ENCODE results near the gene GON4L.
"Not testable (repeated sequence)": the region's sequence is repeated elsewhere in the genome, so short reads cannot be mapped to it uniquely, and the experiment has no call there.

The GON4L gene

DNA sequence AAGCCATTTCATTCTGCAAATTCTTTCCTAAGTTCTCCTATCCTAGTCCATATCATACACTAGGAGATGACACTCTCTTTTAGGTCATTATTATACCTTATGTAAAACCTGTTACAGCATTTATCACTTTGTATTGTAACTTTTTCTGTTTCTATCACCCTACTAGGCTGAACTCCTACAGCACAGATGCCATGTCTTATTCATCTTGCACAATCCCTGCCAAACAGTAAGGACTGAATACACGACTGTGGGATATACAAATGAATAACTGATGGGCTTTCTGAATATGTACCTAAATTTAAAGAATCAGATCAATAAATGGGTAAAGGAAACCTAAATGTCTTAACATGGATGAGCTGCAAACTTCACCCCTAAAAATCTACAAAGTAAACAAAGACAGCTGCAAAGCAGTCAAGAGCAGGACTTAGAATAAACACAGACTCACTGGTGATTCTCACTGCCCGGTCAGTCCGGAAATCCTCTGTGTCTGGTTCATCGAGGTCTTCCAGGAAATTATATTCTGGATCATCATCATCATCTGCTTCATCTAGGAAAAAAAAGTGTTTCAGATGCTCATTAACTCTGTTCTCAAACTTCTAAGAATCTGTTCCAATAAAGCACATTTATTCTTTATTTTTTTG is 62.3 kb downstream of the GON4L start:
- Histone ChIP-seq H3K4me3 (ENCODE audit: insufficient read depth, low read depth, low read length) (no peak overlapping the region), H3K4me1 (ENCODE audit: control insufficient read depth, insufficient read depth, low read length) (no peaks in the 10 kb centered on the region), H3K27me3 (ENCODE audit: control insufficient read depth, insufficient read depth, low read length, poor library complexity, severe bottlenecking) (no peaks in the 10 kb centered on the region), H3K27ac (ENCODE audit: insufficient read depth, low read depth, low read length, poor library complexity, severe bottlenecking) (no peak overlapping the region), H3K36me3 (ENCODE audit: control insufficient read depth, insufficient read depth, low read length) (peaks cover 19% of the 10 kb centered on the region), H3K9me3 (ENCODE audit: control insufficient read depth, low read length) (no peaks in the 10 kb centered on the region)
- WGBS, 2 experiments, result 93 to 96% methylated on average over 3 to 4 of the region's 4 CpGs

DNA sequence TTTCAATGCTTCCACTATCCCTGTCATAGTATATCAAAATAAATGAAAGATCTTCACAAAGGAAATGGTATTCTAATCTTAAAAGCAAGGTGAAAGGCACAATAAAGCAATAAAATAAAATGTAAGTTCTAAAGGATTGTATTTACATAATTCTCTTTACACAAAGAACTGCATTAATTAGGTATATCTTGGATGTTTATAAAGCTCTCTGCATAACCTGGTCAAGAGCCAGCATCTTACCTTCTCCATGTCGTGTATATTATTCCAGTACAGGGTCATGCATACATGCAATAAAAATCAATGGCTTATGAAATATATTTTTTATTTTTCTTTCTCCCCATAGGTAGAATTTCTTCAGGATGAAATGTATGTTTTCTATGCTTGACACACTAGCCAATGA is 63.8 kb downstream of the GON4L start:
- WGBS, 2 experiments, result 100% methylated on average over 1 of the region's 1 CpG; no CpG with 5 or more reads in 1 of the 2 experiments
- no peaks in the 10 kb centered on the region for H3K9me3 ChIP-seq (ENCODE audit: control insufficient read depth, low read length)
- no peaks in the 10 kb centered on the region for H3K4me1 ChIP-seq (ENCODE audit: control insufficient read depth, insufficient read depth, low read length)
- H3K27ac ChIP-seq (ENCODE audit: insufficient read depth, low read depth, low read length, poor library complexity, severe bottlenecking), result no peak overlapping the region
- H3K4me3 ChIP-seq (ENCODE audit: insufficient read depth, low read depth, low read length), result no peak overlapping the region
- H3K36me3 ChIP-seq (ENCODE audit: control insufficient read depth, insufficient read depth, low read length), result peaks cover 17% of the 10 kb centered on the region
- H3K27me3 ChIP-seq (ENCODE audit: control insufficient read depth, insufficient read depth, low read length, poor library complexity, severe bottlenecking), result no peaks in the 10 kb centered on the region

- H3K4me1 ChIP-seq (ENCODE audit: control insufficient read depth, insufficient read depth, low read length), result no peaks in the 10 kb centered on the region
- H3K27me3 ChIP-seq (ENCODE audit: control insufficient read depth, insufficient read depth, low read length, poor library complexity, severe bottlenecking), result no peaks in the 10 kb centered on the region
- peaks cover 15% of the 10 kb centered on the region for H3K36me3 ChIP-seq (ENCODE audit: control insufficient read depth, insufficient read depth, low read length)
- no peak overlapping the region for H3K27ac ChIP-seq (ENCODE audit: insufficient read depth, low read depth, low read length, poor library complexity, severe bottlenecking)
- no peak overlapping the region for H3K4me3 ChIP-seq (ENCODE audit: insufficient read depth, low read depth, low read length)
- WGBS, 2 experiments, result 96 to 97% methylated on average over 3 of the region's 3 CpGs
- no peaks in the 10 kb centered on the region for H3K9me3 ChIP-seq (ENCODE audit: control insufficient read depth, low read length)
These were observed 79.4 kb downstream of the GON4L start for GRCh38 chr1:155777582-155777981.

DNA sequence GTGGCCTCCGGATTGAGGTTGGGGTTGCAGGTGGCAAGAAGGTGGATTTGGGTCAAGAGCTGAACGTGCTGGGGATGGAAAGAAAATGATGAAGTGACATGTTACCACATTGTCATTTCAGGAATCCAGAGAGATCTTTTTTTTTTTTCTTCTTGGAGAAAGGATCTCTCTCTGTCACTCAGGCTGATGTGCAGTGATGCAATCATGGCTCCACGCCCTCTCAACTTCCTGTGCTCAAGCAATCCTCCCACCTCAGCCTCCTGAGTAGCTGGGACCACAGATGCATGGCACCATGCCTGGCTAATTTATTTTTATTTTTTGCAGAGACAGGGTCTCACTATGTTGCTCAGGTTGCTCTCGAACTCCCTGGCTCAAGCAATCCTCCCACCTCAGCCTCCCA is 80.6 kb downstream of the GON4L start:
- H3K36me3 ChIP-seq (ENCODE audit: control insufficient read depth, insufficient read depth, low read length), result peaks cover 21% of the 10 kb centered on the region
- 89 to 93% methylated on average over 4 of the region's 4 CpGs for WGBS, 2 experiments

DNA sequence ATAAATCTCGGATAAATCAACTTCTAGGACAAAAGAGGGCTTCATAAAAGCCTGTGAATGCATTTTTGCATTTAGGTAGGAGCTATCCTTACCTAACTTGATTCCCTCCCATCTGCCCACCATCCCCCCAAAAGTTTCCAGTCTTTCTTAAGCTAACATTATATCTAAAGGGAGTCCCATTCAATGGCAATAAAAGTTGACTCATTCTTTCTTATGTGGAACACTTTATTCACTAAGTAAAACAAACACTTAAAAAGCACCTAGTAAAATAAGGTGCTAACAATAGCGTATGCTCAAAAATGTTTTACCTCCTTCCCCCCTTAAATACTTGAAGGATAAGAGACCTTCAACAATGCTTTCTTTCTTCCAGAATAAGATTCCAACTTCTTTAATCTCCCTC is 83.8 kb downstream of the GON4L start:
- Histone ChIP-seq H3K4me1 (ENCODE audit: control insufficient read depth, insufficient read depth, low read length) (no peaks in the 10 kb centered on the region), H3K4me3 (ENCODE audit: insufficient read depth, low read depth, low read length) (no peak overlapping the region), H3K27ac (ENCODE audit: insufficient read depth, low read depth, low read length, poor library complexity, severe bottlenecking) (no peak overlapping the region), H3K36me3 (ENCODE audit: control insufficient read depth, insufficient read depth, low read length) (peaks cover 44% of the 10 kb centered on the region), H3K27me3 (ENCODE audit: control insufficient read depth, insufficient read depth, low read length, poor library complexity, severe bottlenecking) (no peaks in the 10 kb centered on the region), H3K9me3 (ENCODE audit: control insufficient read depth, low read length) (no peaks in the 10 kb centered on the region)
- WGBS, 2 experiments, result 92 to 100% methylated on average over 2 of the region's 2 CpGs

More for the DNA sequence above, 80.6 kb downstream of the GON4L start:
- Histone ChIP-seq H3K9me3 (ENCODE audit: control insufficient read depth, low read length) (no peaks in the 10 kb centered on the region), H3K4me3 (ENCODE audit: insufficient read depth, low read depth, low read length) (no peak overlapping the region), H3K27me3 (ENCODE audit: control insufficient read depth, insufficient read depth, low read length, poor library complexity, severe bottlenecking) (no peaks in the 10 kb centered on the region), H3K4me1 (ENCODE audit: control insufficient read depth, insufficient read depth, low read length) (no peaks in the 10 kb centered on the region), H3K27ac (ENCODE audit: insufficient read depth, low read depth, low read length, poor library complexity, severe bottlenecking) (no peak overlapping the region)

DNA sequence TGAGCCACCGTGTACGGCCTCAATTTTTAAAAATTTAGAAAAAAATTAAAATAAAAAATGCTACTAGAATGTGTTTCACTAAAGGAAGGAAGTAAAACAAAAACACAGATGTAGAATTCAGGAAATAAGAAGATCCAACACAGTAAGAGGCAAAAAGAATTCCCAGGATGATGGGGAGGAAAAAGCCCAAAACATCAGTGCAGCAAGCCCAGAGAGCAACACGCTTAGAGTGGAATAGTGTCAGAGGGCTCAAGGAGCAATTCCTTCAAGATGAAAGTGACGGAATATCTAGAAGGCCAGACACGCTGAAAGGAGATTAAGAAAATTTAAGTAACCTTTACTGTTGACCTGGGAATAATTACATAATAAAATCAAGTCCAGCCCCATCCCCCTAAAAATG is 87.8 kb downstream of the GON4L start:
- H3K27me3 ChIP-seq (ENCODE audit: control insufficient read depth, insufficient read depth, low read length, poor library complexity, severe bottlenecking), result no peaks in the 10 kb centered on the region
- no peaks in the 10 kb centered on the region for H3K9me3 ChIP-seq (ENCODE audit: control insufficient read depth, low read length)
- no peak overlapping the region for H3K27ac ChIP-seq (ENCODE audit: insufficient read depth, low read depth, low read length, poor library complexity, severe bottlenecking)
- H3K36me3 ChIP-seq (ENCODE audit: control insufficient read depth, insufficient read depth, low read length), result peaks cover 60% of the 10 kb centered on the region
- WGBS, 2 experiments, result 96 to 99% methylated on average over 3 of the region's 5 CpGs
- H3K4me1 ChIP-seq (ENCODE audit: control insufficient read depth, insufficient read depth, low read length), result no peaks in the 10 kb centered on the region
- H3K4me3 ChIP-seq (ENCODE audit: insufficient read depth, low read depth, low read length), result no peak overlapping the region

- not testable (repeated sequence) for H3K4me1 ChIP-seq (ENCODE audit: control insufficient read depth, insufficient read depth, low read length); H3K4me3 ChIP-seq (ENCODE audit: insufficient read depth, low read depth, low read length); H3K27me3 ChIP-seq (ENCODE audit: control insufficient read depth, insufficient read depth, low read length, poor library complexity, severe bottlenecking); H3K27ac ChIP-seq (ENCODE audit: insufficient read depth, low read depth, low read length, poor library complexity, severe bottlenecking); H3K9me3 ChIP-seq (ENCODE audit: control insufficient read depth, low read length)
- peaks cover 65% of the 10 kb centered on the region for H3K36me3 ChIP-seq (ENCODE audit: control insufficient read depth, insufficient read depth, low read length)
- WGBS, 2 experiments, result 100% methylated on average over 1 of the region's 5 CpGs
These were observed 89.5 kb downstream of the GON4L start for GRCh38 chr1:155767399-155767989.

- H3K27ac ChIP-seq (ENCODE audit: insufficient read depth, low read depth, low read length, poor library complexity, severe bottlenecking); H3K4me1 ChIP-seq (ENCODE audit: control insufficient read depth, insufficient read depth, low read length); H3K9me3 ChIP-seq (ENCODE audit: control insufficient read depth, low read length); H3K27me3 ChIP-seq (ENCODE audit: control insufficient read depth, insufficient read depth, low read length, poor library complexity, severe bottlenecking); H3K4me3 ChIP-seq (ENCODE audit: insufficient read depth, low read depth, low read length): not testable (repeated sequence)
- 95 to 96% methylated on average over 7 of the region's 7 CpGs for WGBS, 2 experiments
- peaks cover 39% of the 10 kb centered on the region for H3K36me3 ChIP-seq (ENCODE audit: control insufficient read depth, insufficient read depth, low read length)
These were observed 93.0 kb downstream of the GON4L start for GRCh38 chr1:155763989-155764388.

GRCh38 chr1:155763090-155763815 is 93.8 kb downstream of the GON4L start:
- not testable (repeated sequence) for H3K27ac ChIP-seq (ENCODE audit: insufficient read depth, low read depth, low read length, poor library complexity, severe bottlenecking); H3K27me3 ChIP-seq (ENCODE audit: control insufficient read depth, insufficient read depth, low read length, poor library complexity, severe bottlenecking); H3K9me3 ChIP-seq (ENCODE audit: control insufficient read depth, low read length); H3K4me1 ChIP-seq (ENCODE audit: control insufficient read depth, insufficient read depth, low read length); H3K4me3 ChIP-seq (ENCODE audit: insufficient read depth, low read depth, low read length)
- WGBS, 2 experiments, result 95% methylated on average over 5 to 6 of the region's 6 CpGs
- peaks cover 37% of the 10 kb centered on the region for H3K36me3 ChIP-seq (ENCODE audit: control insufficient read depth, insufficient read depth, low read length)

DNA sequence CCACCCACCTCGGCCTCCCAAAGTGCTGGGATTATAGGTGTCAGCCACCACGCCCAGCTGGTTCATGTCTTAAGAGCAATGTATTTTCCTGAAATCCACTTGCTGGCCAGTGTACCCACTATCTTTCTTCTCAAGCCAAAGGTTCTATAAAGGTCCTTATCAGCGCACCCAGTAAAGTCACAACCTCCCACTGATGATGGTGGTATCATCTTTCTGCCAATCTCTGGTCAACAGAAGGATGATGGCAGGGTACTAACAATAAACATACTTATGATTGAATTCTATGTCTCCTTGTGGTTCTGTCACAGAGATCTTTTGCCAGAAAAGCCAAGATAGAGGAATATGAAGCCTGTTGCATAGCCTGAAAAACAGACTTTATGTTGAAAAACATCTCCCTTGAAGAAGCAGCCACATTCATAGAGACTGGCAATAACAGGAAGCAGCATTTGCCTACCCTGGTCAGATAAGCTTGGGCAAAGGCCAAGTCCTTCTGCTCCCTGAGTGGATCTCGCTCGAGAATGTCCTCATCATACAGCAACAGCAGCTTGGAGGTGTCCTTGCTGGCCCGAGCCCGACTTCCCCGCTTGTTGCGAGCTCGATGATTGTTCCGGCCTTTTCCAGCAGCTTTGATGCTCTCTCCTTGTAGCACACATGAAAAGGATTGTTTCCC is 95.1 kb downstream of the GON4L start:
- WGBS, 2 experiments, result 94 to 96% methylated on average over 11 of the region's 11 CpGs
- Histone ChIP-seq H3K27ac (ENCODE audit: insufficient read depth, low read depth, low read length, poor library complexity, severe bottlenecking) (no peak overlapping the region), H3K4me3 (ENCODE audit: insufficient read depth, low read depth, low read length) (no peak overlapping the region), H3K4me1 (ENCODE audit: control insufficient read depth, insufficient read depth, low read length) (no peaks in the 10 kb centered on the region), H3K9me3 (ENCODE audit: control insufficient read depth, low read length) (no peaks in the 10 kb centered on the region), H3K27me3 (ENCODE audit: control insufficient read depth, insufficient read depth, low read length, poor library complexity, severe bottlenecking) (no peaks in the 10 kb centered on the region), H3K36me3 (ENCODE audit: control insufficient read depth, insufficient read depth, low read length) (peaks cover 31% of the 10 kb centered on the region)
